Heart left ventricle (tissue), 16 donors: ENCODE measurements around the gene RBM20. TPM values are rescaled to one million over a fixed set of nuclear protein-coding genes. Genes with fewer than 3 reads are reported as not detected.
A peak's percentile ranks its signal among the peaks of the same experiment; 100 is the strongest.

ENCODE experiments used
- ATAC-seq, 4 donors: fragments of 200-7000 bp; cut with Tn5 transposase; one replicate each; pipeline ENCODE4 v1.9.1; 2020 to 2022; ENCODE audit warnings: moderate library complexity in 4 of 4, mild to moderate bottlenecking in 3 of 4, moderate number of reproducible peaks in 1 of 4
- DNase-seq, 5 donors: peaks; one replicate each; pipeline ENCODE4 v3.0.0-alpha.2; 2020
- H3K27ac ChIP-seq, 12 donors: fragments of 200-600 bp; sonication (generic) in 4 of 12; one replicate each; pipeline versions ENCODE4 v1.5.0 to v1.8.0; 2016 to 2022; ENCODE audit warnings: mild to moderate bottlenecking in 2 of 12
- H3K27me3 ChIP-seq, 9 donors: fragments of 200-600 bp; sonication (generic) in 2 of 9; one replicate each; pipeline versions ENCODE4 v1.5.1 to v1.8.0; 2016 to 2022; ENCODE audit warnings: mild to moderate bottlenecking in 3 of 9
- H3K36me3 ChIP-seq, 9 donors: fragments of 200-600 bp; sonication (generic) in 2 of 9; one replicate each; pipeline versions ENCODE4 v1.5.0 to v1.8.0; 2018 to 2022; ENCODE audit warnings: mild to moderate bottlenecking in 2 of 9
- H3K4me1 ChIP-seq, 12 donors: fragments of 200-600 bp; sonication (generic) in 4 of 12; one replicate each; pipeline versions ENCODE4 v1.5.0 to v1.8.0; 2016 to 2022; ENCODE audit warnings: mild to moderate bottlenecking in 3 of 12
- H3K4me3 ChIP-seq, 12 donors: fragments of 200-600 bp; sonication (generic) in 4 of 12; one replicate each; pipeline versions ENCODE4 v1.5.0 to v1.8.0; 2017 to 2022; ENCODE audit warnings: mild to moderate bottlenecking in 9 of 12, moderate library complexity in 4 of 12
- H3K9me3 ChIP-seq, 12 donors: fragments of 200-600 bp; sonication (generic) in 4 of 12; one replicate each; pipeline versions ENCODE4 v1.5.0 to v1.8.0; 2016 to 2022; ENCODE audit warnings: mild to moderate bottlenecking in 1 of 12
- CTCF ChIP-seq, 12 donors: fragments of 200-600 bp; sonication (generic) in 4 of 12; IDR thresholded peaks; one replicate each; pipeline versions ENCODE4 v1.5.0 to v1.8.0; 2018 to 2022; ENCODE audit warnings: antibody characterized with exemption in 12 of 12, mild to moderate bottlenecking in 5 of 12
- POLR2A ChIP-seq, 2 donors: fragments of 450-650 bp; IDR thresholded peaks; one replicate each; pipeline ENCODE4 v1.6.1; 2017; ENCODE audit warnings: antibody characterized with exemption in 2 of 2, mild to moderate bottlenecking in 2 of 2, moderate library complexity in 2 of 2
- WGBS, 4 donors: extraction: QIAGEN DNeasy Blood & Tissue Kit in 2 of 4; methylation state at CpG; one replicate each; pipeline versions ENCODE4 v1.1.5 to v1.1.7; 2013 to 2018; 5-methylcytosine and 5-hydroxymethylcytosine counted together
- intact Hi-C, 10 donors: fragments of 100-400 bp; cut with DNase I; formaldehyde crosslinking; loops; one replicate each; pipeline versions ENCODE4 v1.11.1 to v1.14.2; 2022
- polyA plus RNA-seq, 2 donors: library from polyadenylated mRNA; stranded (reverse); fragments of 200-250 nt; gene quantifications; one replicate each; pipeline ENCODE4 v1.2.3, GENCODE V29; 2013
- total RNA-seq, 9 donors: library from RNA; depleted of rRNA in 2 of 9; stranded (reverse); fragments of >200 nt in 2 of 9; fragmentation: NEBNext Ultra II Directional in 3 of 9; extraction: Animal tissue kit (Norgen Biotek cat#: 25700) in 3 of 9; gene quantifications; one replicate each; pipeline versions ENCODE4 v1.1.0 to v1.2.4, GENCODE V29; 2016 to 2023
- donor health status: ischemic (EF 13 %, LVEDD 7.1; RV severe dilation, severe dysfunction).
- donor health status: healthy with polysubstance abuse.
- donor health status: DM: no; HTN: yes; CAD: no.
- donor health status: DM: no; HTN: no; CAD: no.
- donor health status: ischemic (EF 25% LVEDD 6.9; RV normal size, moderate dysfunction).
- donor health status: ischemic (EF 25% LVEDD 5.7; RV mildly dilated, moderate dysfunction).
- donor health status: healthy.
- donor health status: DM: yes; HTN: yes; CAD: no.
- donor health status: ischemic (EF 35%, LVEDD 5.7; RV mildly dilated, moderate dysfunction).
- donor health status: nonischemic (EF 11% LVEDD 7.7; RV severe dilation, severe dysfunction).
- donor health status: DM: yes; HTN: yes; CAD: no.
- donor health status: PGD.
- donor health status: ischemic (EF 29% LVEDD 5.4; RV normal size, mild dysfunction).
- donor health status: nonischemic (EF 23%, LVEDD 6.1; RV moderate dilation, normal function).

RBM20 gene
- total and polyA plus RNA-seq, 11 donors: 29.9 to 152 (median 91.2) TPM

- WGBS, 4 donors: 71 to 85% (median 82%) methylated on average over 3 of the region's 3 CpGs
- peak overlapping the region in 5 of 12 donors; percentile 1 to 96 (median 80) for H3K27ac ChIP-seq
- intact Hi-C loops: loop anchor here in 2 of 10 donors (5.0 kb wide), 2 partner anchors 38 to 118 kb away; partner anchors contain the start of gene PDCD4 (in 1 of the 2)
- peaks cover 11 to 61% (median 37%) of the 10 kb centered on the region in 12 donors for H3K4me1 ChIP-seq
- H3K27me3 ChIP-seq: no peaks in the 10 kb centered on the region
- H3K4me3 ChIP-seq: no peak overlapping the region
- H3K36me3 ChIP-seq: no peaks in the 10 kb centered on the region
- DNase-seq (no peak), ATAC-seq (no peak)
- TF ChIP-seq POLR2A (IDR thresholded peaks at IDR 0.05): no peak
- no peak for TF ChIP-seq CTCF (IDR thresholded peaks at IDR 0.05)
- H3K9me3 ChIP-seq: peaks cover 0 to 3% (median 0%) of the 10 kb centered on the region in 12 donors
These were observed 110.4 kb downstream of the RBM20 start for GRCh38 chr10:110754375-110755105.

GRCh38 chr10:110755781-110756180, 111.6 kb downstream of the RBM20 start:
- H3K4me3 ChIP-seq: no peak overlapping the region
- no peaks in the 10 kb centered on the region for H3K27me3 ChIP-seq
- H3K4me1 ChIP-seq: peaks cover 11 to 66% (median 45%) of the 10 kb centered on the region in 12 donors
- peak in 1 of 5 donors; percentile 42 for DNase-seq
- peak overlapping the region in 11 of 12 donors; percentile 25 to 96 (median 76) for H3K27ac ChIP-seq
- H3K36me3 ChIP-seq: no peaks in the 10 kb centered on the region
- H3K9me3 ChIP-seq: no peaks in the 10 kb centered on the region
- intact Hi-C loops: loop anchor here in 1 of 10 donors (5.0 kb wide), 1 partner anchor 117 kb away; the partner anchor contains the start of gene PDCD4
- WGBS, 4 donors: 46 to 67% (median 59%) methylated on average over 6 of the region's 6 CpGs
- TF ChIP-seq POLR2A (IDR thresholded peaks at IDR 0.05): no peak
- TF ChIP-seq CTCF (IDR thresholded peaks at IDR 0.05): no peak
- peak in 3 of 4 donors; percentile 55 to 75 (median 56) for ATAC-seq

GRCh38 chr10:110756876-110757275, 112.7 kb downstream of the RBM20 start:
- ATAC-seq (peak in 1 of 4 donors; percentile 10), DNase-seq (no peak)
- TF ChIP-seq POLR2A (IDR thresholded peaks at IDR 0.05) (no peak), CTCF (IDR thresholded peaks at IDR 0.05) (no peak)
- no peaks in the 10 kb centered on the region for H3K27me3 ChIP-seq
- H3K27ac ChIP-seq: peak overlapping the region in 11 of 12 donors; percentile 55 to 96 (median 76)
- H3K4me3 ChIP-seq: no peak overlapping the region
- no peaks in the 10 kb centered on the region for H3K9me3 ChIP-seq
- H3K36me3 ChIP-seq: no peaks in the 10 kb centered on the region
- intact Hi-C loops: loop anchor here in 1 of 10 donors (5.0 kb wide), 1 partner anchor 115 kb away; the partner anchor contains the start of gene PDCD4
- H3K4me1 ChIP-seq: peaks cover 11 to 75% (median 48%) of the 10 kb centered on the region in 12 donors

DNA sequence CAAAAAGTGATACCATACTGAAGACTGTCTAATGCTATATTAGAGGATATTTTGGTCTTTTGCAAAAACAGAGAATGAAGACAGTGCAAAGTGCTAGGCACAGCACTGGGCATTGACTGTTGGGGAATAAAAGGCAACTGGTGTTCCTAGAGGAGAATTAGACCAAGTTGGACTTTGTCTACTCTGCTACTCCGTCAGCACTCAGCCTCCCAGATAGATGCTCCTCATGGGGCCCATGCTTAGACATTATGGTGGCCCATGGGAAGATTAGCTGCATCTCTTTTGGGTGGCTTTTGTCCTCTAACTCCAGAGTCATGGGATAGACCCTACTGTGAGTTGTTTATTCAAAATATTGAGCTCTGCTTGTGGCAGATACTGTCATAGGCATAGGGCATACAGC, 113.5 kb downstream of the RBM20 start:
- no peak for TF ChIP-seq CTCF (IDR thresholded peaks at IDR 0.05)
- no peak for TF ChIP-seq POLR2A (IDR thresholded peaks at IDR 0.05)
- WGBS, 4 donors: 61 to 93% (median 76%) methylated on average over 1 of the region's 1 CpG
- intact Hi-C loops: loop anchor here in 1 of 10 donors (5.0 kb wide), 1 partner anchor 115 kb away; the partner anchor contains the start of gene PDCD4
- no peak for DNase-seq
- no peak for ATAC-seq
- H3K27ac ChIP-seq: peak overlapping the region in 11 of 12 donors; percentile 63 to 96 (median 84)
- peaks cover 11 to 82% (median 53%) of the 10 kb centered on the region in 12 donors for H3K4me1 ChIP-seq
- H3K4me3 ChIP-seq: no peak overlapping the region
- H3K27me3 ChIP-seq: no peaks in the 10 kb centered on the region
- H3K9me3 ChIP-seq: no peaks in the 10 kb centered on the region
- H3K36me3 ChIP-seq: no peaks in the 10 kb centered on the region
